Spleen (tissue), 11 donors: ENCODE results near the gene CD93. TPM values are rescaled to one million over a fixed set of nuclear protein-coding genes. Genes with fewer than 3 reads are reported as not detected.

Experiments
- DNase-seq: peaks from one replicate; pipeline ENCODE4 v3.0.0-alpha.2; 2020
- H3K27ac ChIP-seq, 8 donors: fragments of 200-600 bp; sonication (generic) in 7 of 8; 1 replicate in 4 of 8; 2 replicates in 4 of 8; pipeline versions ENCODE4 v1.5.0 to v1.8.0; 2016 to 2021; ENCODE audit warnings: inconsistent platforms in 4 of 8, mild to moderate bottlenecking in 4 of 8, moderate library complexity in 1 of 8
- H3K27me3 ChIP-seq, 7 donors: fragments of 200-600 bp; sonication (generic) in 6 of 7; replicated peaks in 1 of 7; 1 replicate in 4 of 7; 2 replicates in 3 of 7; pipeline versions ENCODE4 v1.5.0 to v1.8.0; 2016 to 2021; ENCODE audit warnings: inconsistent platforms in 3 of 7, mild to moderate bottlenecking in 1 of 7
- H3K36me3 ChIP-seq, 6 donors: fragments of 200-600 bp; sonication (generic) in 5 of 6; 1 replicate in 4 of 6; 2 replicates in 2 of 6; pipeline versions ENCODE4 v1.5.0 to v1.8.0; 2016 to 2021; ENCODE audit warnings: inconsistent platforms in 2 of 6
- H3K4me1 ChIP-seq, 6 donors: fragments of 200-600 bp; sonication (generic) in 5 of 6; 1 replicate in 3 of 6; 2 replicates in 3 of 6; pipeline versions ENCODE4 v1.5.0 to v1.8.0; 2016 to 2021; ENCODE audit warnings: inconsistent platforms in 3 of 6
- H3K4me3 ChIP-seq, 8 donors: fragments of 200-600 bp; sonication (generic) in 7 of 8; 1 replicate in 4 of 8; 2 replicates in 4 of 8; pipeline versions ENCODE4 v1.5.0 to v1.8.0; 2016 to 2021; ENCODE audit warnings: inconsistent platforms in 4 of 8, mild to moderate bottlenecking in 4 of 8, moderate library complexity in 2 of 8
- H3K9me3 ChIP-seq, 8 donors: fragments of 200-600 bp; sonication (generic) in 7 of 8; 1 replicate in 4 of 8; 2 replicates in 4 of 8; pipeline versions ENCODE4 v1.5.0 to v1.8.0; 2016 to 2021; ENCODE audit warnings: inconsistent platforms in 4 of 8
- POLR2A ChIP-seq, 3 donors: fragments of 450-650 bp; IDR thresholded peaks; one replicate each; pipeline ENCODE4 v1.5.1; 2017; ENCODE audit warnings: antibody characterized with exemption in 3 of 3, mild to moderate bottlenecking in 1 of 3
- POLR2AphosphoS5 ChIP-seq, 3 donors: sonication (generic); formaldehyde crosslinking; IDR thresholded peaks; one replicate each; pipeline ENCODE4 v1.5.1; 2017; ENCODE audit warnings: antibody characterized with exemption in 3 of 3
- WGBS, 5 donors: extraction: QIAGEN DNeasy Blood & Tissue Kit in 3 of 5; methylation state at CpG; one replicate each; pipeline versions ENCODE4 v1.1.5 to v1.1.7; 2013 to 2018; 5-methylcytosine and 5-hydroxymethylcytosine counted together
- intact Hi-C: fragments of 100-400 bp; cut with DNase I; formaldehyde crosslinking; loops from one replicate; pipeline ENCODE4 v1.15.0; 2023; ENCODE audit warnings: low total_unique reads
- polyA plus RNA-seq, 3 donors: library from polyadenylated mRNA; stranded (reverse); fragments of 200-250 nt; gene quantifications; one replicate each; pipeline ENCODE4 v1.2.1, GENCODE V29; 2013
- total RNA-seq, 7 donors: library from RNA; depleted of rRNA in 3 of 7; stranded (reverse); fragments of >200 nt in 3 of 7; fragmentation: NEBNext Ultra II Directional in 4 of 7; extraction: Animal tissue kit (Norgen Biotek cat#: 25700) in 4 of 7; gene quantifications; one replicate each; pipeline versions ENCODE4 v1.1.0 to v1.2.1, GENCODE V29; 2016 to 2021
- TF ChIP-seq, protein P1 (sequence below), 11 experiments: fragments of 200-600 bp in 7 of 11; fragments of 450-650 bp in 4 of 11; sonication (generic) in 4 of 11; IDR thresholded peaks in 8 of 11; conservative IDR thresholded peaks in 3 of 11; 1 replicate in 7 of 11; 2 replicates in 4 of 11; pipeline versions ENCODE4 v1.4.0 to v1.8.0; 2016 to 2021; ENCODE audit warnings: antibody characterized with exemption in 11 of 11, inconsistent platforms in 4 of 11, mild to moderate bottlenecking in 1 of 11
- donor health status: healthy with polysubstance abuse.
- donor health status: DM: no; HTN: no; CAD: no; lungs with moderate emphysema.
- donor health status: DM: no; HTN: no; CAD: no.
- donor health status: Bipolar disorder and iron deficiency.
- donor health status: healthy.
- donor health status: DM: no; HTN: no; CAD: no.
- donor health status: DM: yes; HTN: yes; CAD: no.

CD93 gene
- total and polyA plus RNA-seq, 10 donors: 4.1 to 103 (median 62.5) TPM

DNA sequence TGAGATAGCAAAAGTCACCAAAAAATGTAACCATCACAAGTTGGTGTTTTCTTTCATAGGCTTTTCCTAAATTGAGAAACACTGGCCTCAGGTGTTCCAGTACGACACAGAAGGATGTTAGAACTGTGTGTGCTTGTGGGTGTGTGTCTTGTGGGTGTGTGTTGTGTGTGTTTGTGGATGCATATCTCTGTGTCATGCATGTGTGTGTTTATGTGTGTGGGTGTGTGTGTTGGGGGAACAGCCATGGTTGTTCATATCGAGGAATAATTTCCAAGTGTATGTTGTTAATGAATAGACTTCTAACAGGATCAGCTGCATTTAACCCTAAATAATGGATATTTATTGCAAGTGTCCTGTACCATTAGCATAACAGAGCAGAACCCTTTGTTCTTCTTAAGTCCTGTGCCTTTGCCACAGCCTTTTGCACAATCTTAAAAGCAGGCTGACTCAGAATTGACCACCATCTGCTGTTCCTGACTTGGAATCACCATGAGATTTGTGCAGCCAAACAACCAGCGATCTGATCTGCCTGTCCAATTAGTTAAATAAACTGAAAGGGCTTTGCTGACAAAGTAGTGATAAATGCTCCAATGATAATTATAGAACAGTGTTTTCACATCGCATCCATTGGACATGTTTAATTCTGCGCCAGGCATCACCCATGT lies 7.6 kb downstream of the CD93 start:
- TF ChIP-seq, protein P1, sequence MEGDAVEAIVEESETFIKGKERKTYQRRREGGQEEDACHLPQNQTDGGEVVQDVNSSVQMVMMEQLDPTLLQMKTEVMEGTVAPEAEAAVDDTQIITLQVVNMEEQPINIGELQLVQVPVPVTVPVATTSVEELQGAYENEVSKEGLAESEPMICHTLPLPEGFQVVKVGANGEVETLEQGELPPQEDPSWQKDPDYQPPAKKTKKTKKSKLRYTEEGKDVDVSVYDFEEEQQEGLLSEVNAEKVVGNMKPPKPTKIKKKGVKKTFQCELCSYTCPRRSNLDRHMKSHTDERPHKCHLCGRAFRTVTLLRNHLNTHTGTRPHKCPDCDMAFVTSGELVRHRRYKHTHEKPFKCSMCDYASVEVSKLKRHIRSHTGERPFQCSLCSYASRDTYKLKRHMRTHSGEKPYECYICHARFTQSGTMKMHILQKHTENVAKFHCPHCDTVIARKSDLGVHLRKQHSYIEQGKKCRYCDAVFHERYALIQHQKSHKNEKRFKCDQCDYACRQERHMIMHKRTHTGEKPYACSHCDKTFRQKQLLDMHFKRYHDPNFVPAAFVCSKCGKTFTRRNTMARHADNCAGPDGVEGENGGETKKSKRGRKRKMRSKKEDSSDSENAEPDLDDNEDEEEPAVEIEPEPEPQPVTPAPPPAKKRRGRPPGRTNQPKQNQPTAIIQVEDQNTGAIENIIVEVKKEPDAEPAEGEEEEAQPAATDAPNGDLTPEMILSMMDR (IDR thresholded peaks at IDR 0.05 in 8 of 11, conservative IDR thresholded peaks at IDR 0.05 in 3 of 11): no peak
- no peak for TF ChIP-seq POLR2AphosphoS5 (IDR thresholded peaks at IDR 0.05)
- TF ChIP-seq POLR2A (IDR thresholded peaks at IDR 0.05): no peak
- Histone ChIP-seq H3K9me3 (no peaks in the 10 kb centered on the region), H3K27me3 (no peaks in the 10 kb centered on the region), H3K4me3 (no peak overlapping the region), H3K4me1 (peaks cover 0 to 39% (median 20%) of the 10 kb centered on the region in 6 donors), H3K27ac (no peak overlapping the region), H3K36me3 (peaks cover 0 to 46% (median 0%) of the 10 kb centered on the region in 6 donors)
- intact Hi-C loops: no loop called here
- 86 to 94% (median 91%) methylated on average over 5 of the region's 5 CpGs for WGBS, 5 donors
- no peak for DNase-seq

DNA sequence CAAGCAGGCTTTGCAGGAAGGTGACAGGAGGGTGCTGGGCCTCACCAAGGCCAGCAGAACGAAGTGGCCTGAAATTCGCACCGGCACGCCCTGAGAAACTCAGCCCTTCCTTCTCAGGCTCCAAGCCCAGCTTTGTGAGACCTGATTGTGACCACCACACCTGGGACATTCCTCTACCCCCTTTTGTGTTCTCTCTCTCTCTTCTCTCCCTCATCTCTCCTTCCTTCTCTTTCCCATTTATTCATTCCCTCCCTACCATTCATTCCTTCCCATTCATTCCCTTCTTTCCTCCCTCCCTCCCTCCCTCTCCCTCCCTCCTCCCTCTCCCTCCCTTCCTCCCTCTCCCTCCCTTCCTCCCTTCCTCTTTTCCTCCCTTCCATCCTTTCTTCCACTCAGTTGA lies 8.8 kb downstream of the CD93 start:
- Histone ChIP-seq H3K36me3 (peaks cover 0 to 46% (median 0%) of the 10 kb centered on the region in 6 donors), H3K4me3 (no peak overlapping the region), H3K4me1 (peaks cover 0 to 27% (median 8%) of the 10 kb centered on the region in 6 donors), H3K9me3 (no peaks in the 10 kb centered on the region), H3K27me3 (no peaks in the 10 kb centered on the region), H3K27ac (no peak overlapping the region)
- WGBS, 5 donors: 73 to 85% (median 80%) methylated on average over 4 of the region's 4 CpGs
- intact Hi-C loops: no loop called here
- TF ChIP-seq, protein P1 (IDR thresholded peaks at IDR 0.05 in 8 of 11, conservative IDR thresholded peaks at IDR 0.05 in 3 of 11): no peak
- TF ChIP-seq POLR2AphosphoS5 (IDR thresholded peaks at IDR 0.05): no peak
- no peak for TF ChIP-seq POLR2A (IDR thresholded peaks at IDR 0.05)
- DNase-seq: no peak

DNA sequence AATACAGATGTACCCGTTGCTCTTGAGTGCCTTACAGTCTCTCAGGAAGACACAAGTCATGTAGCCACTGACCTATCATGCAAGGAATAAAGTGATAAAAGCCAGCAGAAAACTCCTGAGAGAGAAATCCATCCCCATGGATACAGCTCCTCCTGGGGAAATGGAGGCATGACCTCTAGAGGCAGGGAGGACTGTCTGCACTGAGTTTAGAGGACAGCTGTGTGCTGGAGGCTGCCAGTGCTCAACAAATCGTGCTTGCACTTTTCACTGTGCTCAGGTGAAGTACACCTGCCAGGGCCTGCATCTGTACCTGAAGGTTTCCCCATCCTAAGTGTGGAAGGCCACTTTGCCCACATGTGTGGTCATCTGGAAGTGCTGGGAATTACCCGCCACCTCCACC lies 12.1 kb downstream of the CD93 start:
- intact Hi-C loops: no loop called here
- H3K4me3 ChIP-seq: no peak overlapping the region
- no peaks in the 10 kb centered on the region for H3K9me3 ChIP-seq
- no peaks in the 10 kb centered on the region for H3K4me1 ChIP-seq
- H3K27me3 ChIP-seq: no peaks in the 10 kb centered on the region
- H3K27ac ChIP-seq: no peak overlapping the region
- H3K36me3 ChIP-seq: peaks cover 0 to 16% (median 0%) of the 10 kb centered on the region in 6 donors
- TF ChIP-seq POLR2AphosphoS5 (IDR thresholded peaks at IDR 0.05): no peak
- TF ChIP-seq, protein P1 (IDR thresholded peaks at IDR 0.05 in 8 of 11, conservative IDR thresholded peaks at IDR 0.05 in 3 of 11): no peak
- no peak for TF ChIP-seq POLR2A (IDR thresholded peaks at IDR 0.05)
- 79 to 94% (median 88%) methylated on average over 3 of the region's 3 CpGs for WGBS, 5 donors
- no peak for DNase-seq

DNA sequence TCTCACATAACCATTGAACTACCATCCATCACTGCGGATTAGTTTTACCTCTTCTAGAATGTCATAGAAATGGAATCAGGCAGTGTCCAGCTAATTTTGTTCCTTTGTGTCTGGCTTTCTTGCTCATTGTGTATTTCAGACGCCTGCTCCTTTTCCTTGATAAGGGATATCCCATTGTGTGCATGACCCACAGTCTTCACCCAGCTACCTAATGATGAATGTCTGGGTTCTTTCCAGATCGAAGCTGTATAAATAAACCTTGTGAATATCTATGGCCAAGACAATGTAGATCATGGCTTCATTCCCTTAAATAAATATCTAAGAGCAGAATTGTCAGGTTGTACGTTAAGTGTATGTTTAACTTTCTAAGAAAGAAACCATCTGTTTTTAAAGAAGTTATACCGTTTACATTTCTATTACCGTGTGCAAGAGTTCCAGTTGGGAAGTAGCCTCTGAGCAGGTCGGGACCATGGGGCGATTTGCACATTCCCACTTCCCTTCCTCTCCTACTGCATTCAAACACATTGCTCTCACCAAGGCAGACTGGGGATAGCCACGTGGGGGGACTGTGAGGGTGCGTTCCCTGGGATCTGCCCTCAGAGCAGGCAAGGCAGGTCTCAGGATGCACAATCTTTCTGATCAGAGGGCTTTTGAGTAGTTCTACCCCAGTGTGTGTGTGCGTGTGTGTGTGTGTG lies 13.1 kb downstream of the CD93 start:
- Histone ChIP-seq H3K4me1 (no peaks in the 10 kb centered on the region), H3K27ac (no peak overlapping the region), H3K27me3 (no peaks in the 10 kb centered on the region), H3K36me3 (peaks cover 0 to 10% (median 0%) of the 10 kb centered on the region in 6 donors), H3K4me3 (no peak overlapping the region), H3K9me3 (no peaks in the 10 kb centered on the region)
- no peak for DNase-seq
- intact Hi-C loops: no loop called here
- TF ChIP-seq POLR2AphosphoS5 (IDR thresholded peaks at IDR 0.05) (no peak), POLR2A (IDR thresholded peaks at IDR 0.05) (no peak)
- TF ChIP-seq, protein P1 (IDR thresholded peaks at IDR 0.05 in 8 of 11, conservative IDR thresholded peaks at IDR 0.05 in 3 of 11): no peak
- 76 to 84% (median 82%) methylated on average over 11 of the region's 11 CpGs for WGBS, 5 donors
